Endothelial cell (in vitro differentiated cells): ENCODE measurements around the gene HBD. TPM values are rescaled to one million over a fixed set of nuclear protein-coding genes. Genes with fewer than 3 reads are reported as not detected.

Source experiments
- DNase-seq: peaks from one replicate; pipeline ENCODE4 v3.0.0; 2021; ENCODE audit warnings: low spot score
- H3K27ac Mint-ChIP-seq: one replicate; pipeline ENCODE4 v1.8.0; 2021; ENCODE audit warnings: mixed read lengths, inconsistent platforms; ENCODE audit not compliant: unreplicated experiment
- H3K27me3 Mint-ChIP-seq: one replicate; pipeline ENCODE4 v1.8.0; 2021; ENCODE audit warnings: mild to moderate bottlenecking, moderate library complexity, mixed read lengths, inconsistent platforms; ENCODE audit not compliant: unreplicated experiment
- H3K36me3 Mint-ChIP-seq: one replicate; pipeline ENCODE4 v1.8.0; 2021; ENCODE audit warnings: mild to moderate bottlenecking, low read depth, mixed read lengths, inconsistent platforms; ENCODE audit not compliant: unreplicated experiment
- H3K4me1 Mint-ChIP-seq: one replicate; pipeline ENCODE4 v1.8.0; 2021; ENCODE audit warnings: mild to moderate bottlenecking, mixed read lengths, inconsistent platforms; ENCODE audit not compliant: unreplicated experiment
- H3K4me3 Mint-ChIP-seq: one replicate; pipeline ENCODE4 v1.8.0; 2021; ENCODE audit warnings: mild to moderate bottlenecking, mixed read lengths, inconsistent platforms; ENCODE audit not compliant: unreplicated experiment
- H3K9me3 Mint-ChIP-seq: one replicate; pipeline ENCODE4 v1.8.0; 2021; ENCODE audit warnings: mixed read lengths, inconsistent platforms; ENCODE audit not compliant: unreplicated experiment
- CTCF ChIP-seq: fragments of 200-600 bp; sonication (generic); IDR thresholded peaks from one replicate; pipeline ENCODE4 v1.5.0; 2021; ENCODE audit warnings: antibody characterized with exemption; ENCODE audit not compliant: unreplicated experiment
- total RNA-seq: library from RNA; stranded (reverse); fragmentation: NEBNext Ultra II Directional; extraction: Animal tissue kit (Norgen Biotek cat#: 25700); gene quantifications from one replicate; pipeline ENCODE4 v1.2.1, GENCODE V29; 2021; ENCODE audit not compliant: unreplicated experiment

Gene HBD
- total RNA-seq, 1 donor from 2014 or later, result not detected

DNA sequence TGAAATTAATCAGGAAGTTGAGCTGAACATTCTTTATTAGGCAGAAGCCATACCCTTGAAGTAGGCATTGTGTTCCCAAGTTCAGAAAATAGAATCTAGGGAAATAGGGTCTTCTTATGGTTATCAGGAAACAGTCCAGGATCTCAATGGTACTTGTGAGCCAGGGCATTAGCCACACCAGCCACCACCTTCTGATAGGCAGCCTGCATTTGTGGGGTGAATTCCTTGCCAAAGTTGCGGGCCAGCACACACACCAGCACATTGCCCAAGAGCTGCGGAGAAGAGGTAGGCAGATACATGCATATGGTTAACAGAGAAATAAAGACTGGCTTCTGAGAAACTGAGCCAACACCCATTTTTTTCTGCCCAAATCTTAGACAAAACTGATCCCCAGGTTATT lies 1.5 kb downstream of the HBD start:
- Mint-ChIP-seq H3K27me3 (no peaks in the 10 kb centered on the region), H3K27ac (no peak overlapping the region), H3K36me3 (no peaks in the 10 kb centered on the region), H3K4me3 (no peak overlapping the region), H3K9me3 (no peaks in the 10 kb centered on the region), H3K4me1 (no peaks in the 10 kb centered on the region)
- TF ChIP-seq CTCF, result no peak
- DNase-seq, result no peak

- Mint-ChIP-seq H3K27me3 (no peaks in the 10 kb centered on the region), H3K27ac (no peak overlapping the region), H3K4me1 (no peaks in the 10 kb centered on the region), H3K36me3 (no peaks in the 10 kb centered on the region), H3K9me3 (no peaks in the 10 kb centered on the region), H3K4me3 (no peak overlapping the region)
- no peak for TF ChIP-seq CTCF
- no peak for DNase-seq
Observed at GRCh38 chr11:5232176-5232575, 2.1 kb downstream of the HBD start.

DNA sequence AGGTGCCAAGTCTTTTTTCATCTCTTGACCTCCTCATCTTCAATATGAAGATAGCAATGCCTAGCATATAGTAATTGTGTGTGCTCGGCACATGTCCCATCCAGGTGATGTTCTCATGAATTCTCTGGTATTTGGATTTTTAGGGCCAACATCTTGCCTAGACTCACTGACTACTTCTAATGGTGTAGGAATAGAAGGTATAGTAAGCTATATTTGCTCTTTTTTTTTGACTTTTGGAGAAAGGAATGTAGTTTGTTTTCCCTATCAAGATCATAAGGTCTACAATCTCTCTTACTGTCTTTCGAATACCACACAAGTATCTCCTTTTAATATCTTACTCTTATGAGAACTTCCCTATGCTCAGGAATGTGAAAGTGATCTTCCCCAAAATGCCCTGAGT lies 3.2 kb downstream of the HBD start:
- no peak for TF ChIP-seq CTCF
- H3K4me1 Mint-ChIP-seq, result no peaks in the 10 kb centered on the region
- H3K4me3 Mint-ChIP-seq, result no peak overlapping the region
- H3K36me3 Mint-ChIP-seq, result no peaks in the 10 kb centered on the region
- no peaks in the 10 kb centered on the region for H3K9me3 Mint-ChIP-seq
- no peaks in the 10 kb centered on the region for H3K27me3 Mint-ChIP-seq
- no peak overlapping the region for H3K27ac Mint-ChIP-seq
- DNase-seq, result no peak

DNA sequence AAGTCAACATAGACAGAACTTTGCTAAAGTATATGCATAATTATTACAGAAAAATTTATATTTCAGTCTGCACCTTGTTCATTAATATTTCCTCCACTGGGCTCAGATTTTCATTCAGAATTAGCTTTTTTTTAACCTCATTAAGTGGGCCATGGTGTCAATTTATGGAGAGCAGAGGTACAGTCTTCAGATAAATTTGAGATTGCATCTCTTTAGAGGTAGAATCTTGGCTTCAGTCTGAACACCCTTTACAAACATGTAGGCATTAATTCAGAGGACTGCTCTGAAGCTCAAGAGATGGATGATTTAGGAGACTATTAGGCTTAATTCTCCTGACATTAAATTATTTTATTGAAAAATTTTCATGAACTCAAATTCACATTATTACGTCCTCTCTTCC lies 4.0 kb downstream of the HBD start:
- Mint-ChIP-seq H3K27ac (no peak overlapping the region), H3K9me3 (no peaks in the 10 kb centered on the region), H3K4me1 (no peaks in the 10 kb centered on the region), H3K4me3 (no peak overlapping the region), H3K36me3 (no peaks in the 10 kb centered on the region), H3K27me3 (no peaks in the 10 kb centered on the region)
- no peak for TF ChIP-seq CTCF
- no peak for DNase-seq

DNA sequence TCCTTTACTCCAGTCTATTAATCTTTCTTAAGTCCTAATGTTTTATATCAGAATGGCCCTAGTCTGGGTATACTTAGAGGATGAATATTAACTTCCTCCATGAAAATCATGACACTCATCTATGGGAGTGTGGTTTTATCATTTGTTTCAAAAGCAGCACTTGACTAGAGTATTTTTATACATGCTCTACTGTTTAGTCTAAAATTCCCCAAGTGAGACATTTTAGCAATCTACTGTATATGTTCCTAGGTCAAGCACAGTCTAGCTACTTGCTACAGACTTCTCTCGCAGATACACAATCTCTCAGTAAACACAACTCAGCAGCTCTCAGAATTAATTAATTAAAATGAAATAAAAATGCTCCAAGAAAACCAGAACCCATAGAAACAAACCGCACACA lies 4.5 kb downstream of the HBD start:
- no peak for DNase-seq
- no peak for TF ChIP-seq CTCF
- Mint-ChIP-seq H3K36me3 (no peaks in the 10 kb centered on the region), H3K27ac (no peak overlapping the region), H3K4me1 (peaks cover 2% of the 10 kb centered on the region), H3K4me3 (no peak overlapping the region), H3K9me3 (no peaks in the 10 kb centered on the region), H3K27me3 (no peaks in the 10 kb centered on the region)
